Astrocyte (in vitro differentiated cells and primary cell): ENCODE results near the gene PCID2.

Experiments
- CTCF ChIP-seq: IDR thresholded peaks from 2 replicates; pipeline ENCODE4 v1.5.1; 2011; ENCODE audit warnings: low read depth, mild to moderate bottlenecking, inconsistent platforms, low read length, moderate library complexity; ENCODE audit not compliant: insufficient read depth
- EZH2 ChIP-seq: IDR thresholded peaks from 2 replicates; pipeline ENCODE4 v1.6.1; 2012; ENCODE audit warnings: mild to moderate bottlenecking, low read length, inconsistent platforms; ENCODE audit not compliant: insufficient read depth

GRCh38 chr13:113243847-113244246 lies 35.4 kb upstream of the PCID2 start:
- TF ChIP-seq CTCF (no peak), EZH2 (no peak)
